GM12875 (cell line): ENCODE results near the gene CORIN.

Experiments
- H3K4me3 ChIP-seq: one replicate; pipeline ENCODE4 v1.5.1; 2011; ENCODE audit warnings: low read depth, low read length, control low read depth
- CTCF ChIP-seq: IDR thresholded peaks from 2 replicates; pipeline ENCODE4 v1.5.1; 2011; ENCODE audit warnings: low read depth, mild to moderate bottlenecking, control low read depth, inconsistent platforms, low read length, moderate library complexity, borderline replicate concordance; ENCODE audit not compliant: insufficient read depth

The CORIN gene

GRCh38 chr4:47835494-47835893, 2.4 kb downstream of the CORIN start:
- TF ChIP-seq CTCF, result no peak
- no peak overlapping the region for H3K4me3 ChIP-seq

- no peak overlapping the region for H3K4me3 ChIP-seq
- no peak for TF ChIP-seq CTCF
These were observed 6.7 kb downstream of the CORIN start for GRCh38 chr4:47831026-47831679.

- TF ChIP-seq CTCF, result no peak
- H3K4me3 ChIP-seq, result no peak overlapping the region
These were observed 7.4 kb downstream of the CORIN start for GRCh38 chr4:47830265-47831025.

- TF ChIP-seq CTCF, result no peak
- no peak overlapping the region for H3K4me3 ChIP-seq
These were observed 8.4 kb downstream of the CORIN start for GRCh38 chr4:47829438-47829837.

- no peak for TF ChIP-seq CTCF
- H3K4me3 ChIP-seq, result no peak overlapping the region
These were observed 10.4 kb downstream of the CORIN start for GRCh38 chr4:47827343-47828047.

GRCh38 chr4:47824840-47825239, 13.0 kb downstream of the CORIN start:
- no peak for TF ChIP-seq CTCF
- H3K4me3 ChIP-seq, result peak overlapping the region; percentile 10

- no peak overlapping the region for H3K4me3 ChIP-seq
- TF ChIP-seq CTCF, result no peak
These were observed 18.7 kb downstream of the CORIN start for GRCh38 chr4:47819178-47819577.
